ENCODE results near the gene PUM1. TPM values are rescaled to one million over a fixed set of nuclear protein-coding genes. Genes with fewer than 3 reads are reported as not detected.

Gene PUM1
- total RNA-seq, 2 donors from 2014 or later: 80.3 to 120 TPM

- Histone ChIP-seq H3K36me3 (no peaks in the 10 kb centered on the region), H3K27ac (peak overlapping the region; percentile 16 to 48), H3K9me3 (no peaks in the 10 kb centered on the region), H3K4me3 (no peak overlapping the region), H3K4me1 (replicated peaks) (no peaks in the 10 kb centered on the region), H3K27me3 (replicated peaks; ENCODE audit: insufficient read depth) (no peaks in the 10 kb centered on the region)
- DNase-seq (ENCODE audit: low spot score): no peak
- no peak for TF ChIP-seq POLR2AphosphoS5 (IDR thresholded peaks at IDR 0.05)
- TF ChIP-seq POLR2A (IDR thresholded peaks at IDR 0.05): no peak
- no peak for TF ChIP-seq CTCF (IDR thresholded peaks at IDR 0.05)
- intact Hi-C loops (cut with DNase I): loop anchor here (5.0 kb wide), 1 partner anchor 49 kb away; no protein-coding TSS in a partner anchor
- WGBS: 76% methylated on average over 2 of the region's 2 CpGs
These were observed 136.8 kb downstream of the PUM1 start for GRCh38 chr1:30928789-30929134.

GRCh38 chr1:30928171-30928570, 137.3 kb downstream of the PUM1 start:
- no peak for DNase-seq (ENCODE audit: low spot score)
- Histone ChIP-seq H3K9me3 (no peaks in the 10 kb centered on the region), H3K36me3 (no peaks in the 10 kb centered on the region), H3K27me3 (replicated peaks; ENCODE audit: insufficient read depth) (no peaks in the 10 kb centered on the region), H3K4me1 (replicated peaks) (no peaks in the 10 kb centered on the region), H3K27ac (peak overlapping the region; percentile 16 to 48), H3K4me3 (no peak overlapping the region)
- intact Hi-C loops (cut with DNase I): loop anchor here (5.0 kb wide), 1 partner anchor 49 kb away; no protein-coding TSS in a partner anchor
- WGBS: 36% methylated on average over 7 of the region's 7 CpGs
- peak; percentile 45 for TF ChIP-seq POLR2AphosphoS5 (IDR thresholded peaks at IDR 0.05)
- TF ChIP-seq CTCF (IDR thresholded peaks at IDR 0.05): no peak
- no peak for TF ChIP-seq POLR2A (IDR thresholded peaks at IDR 0.05)

- Histone ChIP-seq H3K27ac (no peak overlapping the region), H3K4me1 (replicated peaks) (no peaks in the 10 kb centered on the region)
- intact Hi-C loops (cut with DNase I): loop anchor here (5.0 kb wide), 1 partner anchor 50 kb away; no protein-coding TSS in a partner anchor
These were observed 138.1 kb downstream of the PUM1 start for GRCh38 chr1:30927448-30927847.

GRCh38 chr1:30923597-30923996, 141.9 kb downstream of the PUM1 start:
- H3K4me1 ChIP-seq (replicated peaks): no peaks in the 10 kb centered on the region
- H3K27me3 ChIP-seq (replicated peaks; ENCODE audit: insufficient read depth): no peaks in the 10 kb centered on the region
- no peak overlapping the region for H3K27ac ChIP-seq
- H3K36me3 ChIP-seq: no peaks in the 10 kb centered on the region
- no peak overlapping the region for H3K4me3 ChIP-seq
- 100% methylated on average over 1 of the region's 1 CpG for WGBS
- intact Hi-C loops (cut with DNase I): no loop called here
- no peak for TF ChIP-seq POLR2A (IDR thresholded peaks at IDR 0.05)
- TF ChIP-seq CTCF (IDR thresholded peaks at IDR 0.05): no peak
- no peak for TF ChIP-seq POLR2AphosphoS5 (IDR thresholded peaks at IDR 0.05)
- no peaks in the 10 kb centered on the region for H3K9me3 ChIP-seq
- DNase-seq (ENCODE audit: low spot score): no peak

More at GRCh38 chr1:30927448-30927847, 138.1 kb downstream of the PUM1 start:
- Histone ChIP-seq H3K9me3 (no peaks in the 10 kb centered on the region), H3K4me3 (no peak overlapping the region), H3K27me3 (replicated peaks; ENCODE audit: insufficient read depth) (no peaks in the 10 kb centered on the region), H3K36me3 (no peaks in the 10 kb centered on the region)
- DNase-seq (ENCODE audit: low spot score): no peak
- 61% methylated on average over 3 of the region's 3 CpGs for WGBS
- TF ChIP-seq CTCF (IDR thresholded peaks at IDR 0.05) (no peak), POLR2A (IDR thresholded peaks at IDR 0.05) (no peak), POLR2AphosphoS5 (IDR thresholded peaks at IDR 0.05) (no peak)

GRCh38 chr1:30920827-30921226, 144.7 kb downstream of the PUM1 start:
- intact Hi-C loops (cut with DNase I): no loop called here
- DNase-seq (ENCODE audit: low spot score): no peak
- Histone ChIP-seq H3K27ac (no peak overlapping the region), H3K4me3 (no peak overlapping the region), H3K4me1 (replicated peaks) (no peaks in the 10 kb centered on the region), H3K36me3 (no peaks in the 10 kb centered on the region), H3K27me3 (replicated peaks; ENCODE audit: insufficient read depth) (no peaks in the 10 kb centered on the region), H3K9me3 (no peaks in the 10 kb centered on the region)
- WGBS: 72% methylated on average over 7 of the region's 7 CpGs
- TF ChIP-seq POLR2AphosphoS5 (IDR thresholded peaks at IDR 0.05) (no peak), POLR2A (IDR thresholded peaks at IDR 0.05) (no peak), CTCF (IDR thresholded peaks at IDR 0.05) (no peak)

All from prostate gland (tissue), 2 donors.